T-helper 17 cell (primary cell): ENCODE measurements around the gene WNK4. TPM values are rescaled to one million over a fixed set of nuclear protein-coding genes. Genes with fewer than 3 reads are reported as not detected.

ENCODE experiments used
- ATAC-seq: fragments of 150-1000 bp; cut with Tn5 transposase; 2 replicates; pipeline ENCODE4 v1.10.0; 2021; ENCODE audit warnings: mild to moderate bottlenecking, moderate library complexity
- DNase-seq, 3 donors: peaks; one replicate each; pipeline versions ENCODE4 v3.0.0 to v3.0.0-alpha.2; 2020 to 2021
- H3K9me3 ChIP-seq: one replicate; pipeline ENCODE4 v1.7.0; 2013; ENCODE audit warnings: low read length, mild to moderate bottlenecking; ENCODE audit not compliant: control insufficient read depth, poor library complexity, severe bottlenecking
- H3K27ac Mint-ChIP-seq: one replicate; pipeline ENCODE4 v1.8.0; 2022; ENCODE audit warnings: mild to moderate bottlenecking, moderate library complexity, mixed read lengths
- H3K27me3 Mint-ChIP-seq: one replicate; pipeline ENCODE4 v1.8.0; 2022; ENCODE audit warnings: mixed read lengths
- H3K36me3 Mint-ChIP-seq: one replicate; pipeline ENCODE4 v1.8.0; 2022; ENCODE audit warnings: low read depth, mixed read lengths
- H3K4me1 Mint-ChIP-seq: one replicate; pipeline ENCODE4 v1.8.0; 2022; ENCODE audit warnings: mild to moderate bottlenecking, mixed read lengths
- H3K4me3 Mint-ChIP-seq: one replicate; pipeline ENCODE4 v1.8.0; 2022; ENCODE audit warnings: mild to moderate bottlenecking, moderate library complexity, mixed read lengths
- total RNA-seq, 4 donors: library from RNA in 2 of 4; stranded (reverse) in 2 of 4; gene quantifications; one replicate each; pipeline ENCODE4 v1.2.3 and lab custom pipeline; 2022 to 2026

WNK4 gene
- total RNA-seq, 2 donors from 2014 or later: 0.31 TPM; not detected in 1

GRCh38 chr17:42795465-42795864 is 15.1 kb downstream of the WNK4 start:
- no peak overlapping the region for H3K4me3 Mint-ChIP-seq
- H3K27ac Mint-ChIP-seq: peak overlapping the region; percentile 41
- H3K36me3 Mint-ChIP-seq: peaks cover 5% of the 10 kb centered on the region
- peaks cover 28% of the 10 kb centered on the region for H3K4me1 Mint-ChIP-seq
- DNase-seq (no peak), ATAC-seq (no peak)
- H3K9me3 ChIP-seq: no peaks in the 10 kb centered on the region
- no peaks in the 10 kb centered on the region for H3K27me3 Mint-ChIP-seq

GRCh38 chr17:42796066-42796758 is 15.8 kb downstream of the WNK4 start:
- no peaks in the 10 kb centered on the region for H3K27me3 Mint-ChIP-seq
- no peak for ATAC-seq

GRCh38 chr17:42797067-42798007 is 16.9 kb downstream of the WNK4 start:
- H3K9me3 ChIP-seq: no peaks in the 10 kb centered on the region
- ATAC-seq (no peak), DNase-seq (no peak)
- peak overlapping the region; percentile 87 for H3K27ac Mint-ChIP-seq
- H3K4me3 Mint-ChIP-seq: peak overlapping the region; percentile 90
- H3K4me1 Mint-ChIP-seq: peaks cover 31% of the 10 kb centered on the region
- no peaks in the 10 kb centered on the region for H3K27me3 Mint-ChIP-seq
- H3K36me3 Mint-ChIP-seq: peaks cover 5% of the 10 kb centered on the region

More at GRCh38 chr17:42796066-42796758, 15.8 kb downstream of the WNK4 start:
- Mint-ChIP-seq H3K27ac (no peak overlapping the region), H3K4me3 (no peak overlapping the region), H3K36me3 (peaks cover 5% of the 10 kb centered on the region), H3K4me1 (peaks cover 28% of the 10 kb centered on the region)
- H3K9me3 ChIP-seq: no peaks in the 10 kb centered on the region
- DNase-seq: no peak

GRCh38 chr17:42798011-42798382 is 17.6 kb downstream of the WNK4 start:
- no peaks in the 10 kb centered on the region for H3K9me3 ChIP-seq
- H3K27me3 Mint-ChIP-seq: no peaks in the 10 kb centered on the region
- H3K4me3 Mint-ChIP-seq: peak overlapping the region; percentile 90
- H3K27ac Mint-ChIP-seq: peak overlapping the region; percentile 87
- H3K4me1 Mint-ChIP-seq: peaks cover 31% of the 10 kb centered on the region
- DNase-seq (no peak), ATAC-seq (no peak)
- H3K36me3 Mint-ChIP-seq: peaks cover 5% of the 10 kb centered on the region

GRCh38 chr17:42798383-42799380 is 18.3 kb downstream of the WNK4 start, which contains the start of the genes CNTD1 and COA3:
Gene CNTD1, plus strand, starts transcription at chr17:42798861. Its CDS starts 207 bp downstream, at chr17:42799068.
Gene COA3, minus strand, starts transcription at chr17:42798704. Its CDS starts 23 bp downstream, at chr17:42798681.
- no peaks in the 10 kb centered on the region for H3K27me3 Mint-ChIP-seq
- H3K27ac Mint-ChIP-seq: peak within 1 kb of the TSS; percentile 87
- ATAC-seq (peak; percentile 100), DNase-seq (peak; percentile 47 to 64 (median 53))
- H3K4me3 Mint-ChIP-seq: peak within 1 kb of the TSS; percentile 90
- no peaks in the 10 kb centered on the region for H3K9me3 ChIP-seq
- H3K4me1 Mint-ChIP-seq: peaks cover 31% of the 10 kb centered on the region
- H3K36me3 Mint-ChIP-seq: peaks cover 5% of the 10 kb centered on the region

- ATAC-seq: no peak
- peaks cover 14% of the 10 kb centered on the region for H3K4me1 Mint-ChIP-seq
These were observed 22.9 kb downstream of the WNK4 start for GRCh38 chr17:42803074-42803883.

GRCh38 chr17:42804918-42805367 is 24.5 kb downstream of the WNK4 start:
- H3K4me1 Mint-ChIP-seq: peaks cover 7% of the 10 kb centered on the region
- H3K27me3 Mint-ChIP-seq: no peaks in the 10 kb centered on the region
- no peaks in the 10 kb centered on the region for H3K36me3 Mint-ChIP-seq
- ATAC-seq (no peak), DNase-seq (no peak)
- no peak overlapping the region for H3K27ac Mint-ChIP-seq
- H3K4me3 Mint-ChIP-seq: no peak overlapping the region
- H3K9me3 ChIP-seq: no peaks in the 10 kb centered on the region

More at GRCh38 chr17:42803074-42803883, 22.9 kb downstream of the WNK4 start:
- Mint-ChIP-seq H3K4me3 (no peak overlapping the region), H3K27me3 (no peaks in the 10 kb centered on the region), H3K27ac (peak overlapping the region; percentile 43), H3K36me3 (no peaks in the 10 kb centered on the region)
- no peak for DNase-seq
- no peaks in the 10 kb centered on the region for H3K9me3 ChIP-seq

GRCh38 chr17:42806249-42806648 is 25.8 kb downstream of the WNK4 start:
- DNase-seq: no peak
- no peaks in the 10 kb centered on the region for H3K9me3 ChIP-seq
- ATAC-seq: no peak
- peaks cover 3% of the 10 kb centered on the region for H3K36me3 Mint-ChIP-seq
- H3K27ac Mint-ChIP-seq: no peak overlapping the region
- H3K4me1 Mint-ChIP-seq: peaks cover 3% of the 10 kb centered on the region
- no peak overlapping the region for H3K4me3 Mint-ChIP-seq
- no peaks in the 10 kb centered on the region for H3K27me3 Mint-ChIP-seq

GRCh38 chr17:42809250-42809649 is 28.8 kb downstream of the WNK4 start:
- Mint-ChIP-seq H3K27ac (no peak overlapping the region), H3K27me3 (no peaks in the 10 kb centered on the region)
- no peak for ATAC-seq

GRCh38 chr17:42814633-42815399 is 34.4 kb downstream of the WNK4 start:
- peaks cover 25% of the 10 kb centered on the region for H3K36me3 Mint-ChIP-seq
- no peak overlapping the region for H3K27ac Mint-ChIP-seq
- H3K4me1 Mint-ChIP-seq: peaks cover 10% of the 10 kb centered on the region
- H3K9me3 ChIP-seq: no peaks in the 10 kb centered on the region
- no peak overlapping the region for H3K4me3 Mint-ChIP-seq
- no peaks in the 10 kb centered on the region for H3K27me3 Mint-ChIP-seq
- ATAC-seq (no peak), DNase-seq (no peak)

More at GRCh38 chr17:42809250-42809649, 28.8 kb downstream of the WNK4 start:
- Mint-ChIP-seq H3K4me1 (no peaks in the 10 kb centered on the region), H3K36me3 (peaks cover 12% of the 10 kb centered on the region), H3K4me3 (no peak overlapping the region)
- H3K9me3 ChIP-seq: no peaks in the 10 kb centered on the region
- DNase-seq: no peak

GRCh38 chr17:42817866-42818265 is 37.5 kb downstream of the WNK4 start:
- H3K36me3 Mint-ChIP-seq: peaks cover 19% of the 10 kb centered on the region
- DNase-seq (no peak), ATAC-seq (no peak)
- H3K4me1 Mint-ChIP-seq: peaks cover 17% of the 10 kb centered on the region
- no peaks in the 10 kb centered on the region for H3K9me3 ChIP-seq
- peak overlapping the region; percentile 49 for H3K27ac Mint-ChIP-seq
- H3K4me3 Mint-ChIP-seq: no peak overlapping the region
- H3K27me3 Mint-ChIP-seq: no peaks in the 10 kb centered on the region
